Body of pancreas (tissue), 4 donors: ENCODE data around the gene SCTR.
"Not testable (repeated sequence)": the region's sequence is repeated elsewhere in the genome, so short reads cannot be mapped to it uniquely, and the experiment has no call there.

Experiments
- CTCF ChIP-seq, 7 experiments: fragments of 450-650 bp in 4 of 7; fragments of 200-600 bp in 3 of 7; sonication (generic) in 3 of 7; IDR thresholded peaks; one replicate each; pipeline ENCODE4 v1.5.1; 2016 to 2019; ENCODE audit warnings: antibody characterized with exemption in 7 of 7
- POLR2A ChIP-seq, 3 donors: fragments of 450-650 bp; IDR thresholded peaks; one replicate each; pipeline ENCODE4 v1.6.1; 2016; ENCODE audit warnings: antibody characterized with exemption in 3 of 3, mild to moderate bottlenecking in 2 of 3

DNA sequence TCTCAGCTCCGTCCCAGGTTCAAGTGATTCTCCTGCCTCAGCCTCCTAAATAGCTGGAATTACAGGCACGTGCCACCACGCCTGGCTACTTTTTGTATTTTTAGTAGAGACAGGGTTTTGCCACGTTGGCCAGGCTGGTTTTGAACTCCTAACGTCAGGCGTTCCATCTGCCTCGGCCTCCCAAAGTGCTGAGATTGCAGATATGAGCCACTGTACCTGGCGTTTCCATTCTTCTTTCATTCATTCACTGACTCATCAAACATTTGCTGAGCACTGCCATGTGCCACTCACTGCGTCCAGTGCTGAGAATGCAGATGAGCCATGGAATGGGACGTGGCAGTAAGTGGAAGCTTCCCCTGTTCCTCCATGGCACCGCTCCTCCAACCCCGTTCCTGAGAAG lies 120.7 kb downstream of the SCTR start:
- TF ChIP-seq CTCF, POLR2A (IDR thresholded peaks at IDR 0.05): not testable (repeated sequence)
